H9 (cell line): Measurements from ENCODE around the gene RNF213. TPM values are rescaled to one million over a fixed set of nuclear protein-coding genes. Genes with fewer than 3 reads are reported as not detected.
A peak's percentile ranks its signal among the peaks of the same experiment; 100 is the strongest.

Experiments used
- DNase-seq: peaks from one replicate; pipeline ENCODE4 v3.0.0-alpha.2; 2017
- H2AFZ ChIP-seq: one replicate; pipeline ENCODE4 v1.6.1; 2013; ENCODE audit warnings: mild to moderate bottlenecking, low read length, control low read depth, moderate library complexity
- H2AK5ac ChIP-seq: 2 replicates; pipeline ENCODE4 v1.6.1; 2013; ENCODE audit warnings: low read length, control low read depth, mixed read lengths; ENCODE audit not compliant: insufficient read length
- H2BK120ac ChIP-seq: one replicate; pipeline ENCODE4 v1.6.1; 2013; ENCODE audit warnings: low read depth, mild to moderate bottlenecking, low read length, control low read depth, inconsistent platforms; ENCODE audit not compliant: poor library complexity, severe bottlenecking
- H2BK12ac ChIP-seq: 2 replicates; pipeline ENCODE4 v1.6.1; 2013; ENCODE audit warnings: low read length, control low read depth, mixed read lengths, low read depth; ENCODE audit not compliant: insufficient read length
- H2BK15ac ChIP-seq: 2 replicates; pipeline ENCODE4 v1.6.1; 2013; ENCODE audit warnings: low read depth, low read length, control low read depth
- H2BK20ac ChIP-seq: one replicate; pipeline ENCODE4 v1.6.1; 2013; ENCODE audit warnings: low read depth, mild to moderate bottlenecking, low read length, control low read depth, inconsistent platforms; ENCODE audit not compliant: poor library complexity, severe bottlenecking
- H2BK5ac ChIP-seq: 2 replicates; pipeline ENCODE4 v1.6.1; 2013; ENCODE audit warnings: low read length, control low read depth, mixed read lengths; ENCODE audit not compliant: insufficient read length
- H3K14ac ChIP-seq: 2 replicates; pipeline ENCODE4 v1.6.1; 2013; ENCODE audit warnings: low read length, control low read depth; ENCODE audit not compliant: insufficient read depth
- H3K18ac ChIP-seq: 2 replicates; pipeline ENCODE4 v1.6.1; 2013; ENCODE audit warnings: low read depth, mild to moderate bottlenecking, mixed read lengths, low read length, control low read depth; ENCODE audit not compliant: insufficient read length
- H3K23ac ChIP-seq: 2 replicates; pipeline ENCODE4 v1.6.1; 2013; ENCODE audit warnings: low read length, control low read depth, mixed read lengths, low read depth; ENCODE audit not compliant: insufficient read length
- H3K23me2 ChIP-seq: 2 replicates; pipeline ENCODE4 v1.6.1; 2013; ENCODE audit warnings: low read depth, mild to moderate bottlenecking, mixed read lengths, low read length, control low read depth; ENCODE audit not compliant: insufficient read length, poor library complexity, severe bottlenecking
- H3K27ac ChIP-seq: 2 replicates; pipeline ENCODE4 v1.5.1; 2013; ENCODE audit warnings: low read length, control low read depth, mixed read lengths, low read depth; ENCODE audit not compliant: insufficient read length
- H3K27me3 ChIP-seq: 2 replicates; pipeline ENCODE4 v1.6.1; 2013; ENCODE audit warnings: low read length, control low read depth, inconsistent platforms; ENCODE audit not compliant: insufficient read depth
- H3K4ac ChIP-seq: 2 replicates; pipeline ENCODE4 v1.6.1; 2013; ENCODE audit warnings: low read depth, mild to moderate bottlenecking, control low read depth, inconsistent platforms, low read length, moderate library complexity
- H3K4me1 ChIP-seq: 2 replicates; pipeline ENCODE4 v1.6.1; 2013; ENCODE audit warnings: low read length, control low read depth, inconsistent platforms; ENCODE audit not compliant: insufficient read depth
- H3K4me2 ChIP-seq: 2 replicates; pipeline ENCODE4 v1.6.1; 2013; ENCODE audit warnings: low read length, control low read depth, mixed read lengths; ENCODE audit not compliant: insufficient read length, insufficient read depth
- H3K56ac ChIP-seq: 2 replicates; pipeline ENCODE4 v1.6.1; 2013; ENCODE audit warnings: low read depth, mild to moderate bottlenecking, mixed read lengths, low read length, control low read depth; ENCODE audit not compliant: insufficient read length
- H3K79me1 ChIP-seq: 2 replicates; pipeline ENCODE4 v1.6.1; 2013; ENCODE audit warnings: low read depth, mild to moderate bottlenecking, moderate library complexity, low read length, control low read depth, inconsistent platforms; ENCODE audit not compliant: insufficient read depth, poor library complexity, severe bottlenecking
- H3K79me2 ChIP-seq: 2 replicates; pipeline ENCODE4 v1.6.1; 2013; ENCODE audit warnings: low read length, control low read depth, inconsistent platforms; ENCODE audit not compliant: insufficient read depth
- H3K9ac ChIP-seq: 2 replicates; pipeline ENCODE4 v1.6.1; 2013; ENCODE audit warnings: low read length, control low read depth, mixed read lengths; ENCODE audit not compliant: insufficient read length; ENCODE audit errors: extremely low read depth
- H3K9me3 ChIP-seq: one replicate; pipeline ENCODE4 v1.6.1; 2013; ENCODE audit warnings: low read depth, low read length, inconsistent platforms; ENCODE audit not compliant: control insufficient read depth
- H3T11ph ChIP-seq: one replicate; pipeline ENCODE4 v1.6.1; 2013; ENCODE audit warnings: mild to moderate bottlenecking, low read length, control low read depth, inconsistent platforms
- H4K20me1 ChIP-seq: one replicate; pipeline ENCODE4 v1.6.1; 2013; ENCODE audit not compliant: control insufficient read depth, insufficient read length, insufficient read depth
- H4K5ac ChIP-seq: 2 replicates; pipeline ENCODE4 v1.6.1; 2013; ENCODE audit warnings: low read depth, mild to moderate bottlenecking, mixed read lengths, low read length, control low read depth; ENCODE audit not compliant: insufficient read length
- H4K8ac ChIP-seq: replicated peaks from 2 replicates; pipeline ENCODE4 v1.6.1; 2013; ENCODE audit warnings: low read length, control low read depth, mixed read lengths, low read depth; ENCODE audit not compliant: insufficient read length
- H4K91ac ChIP-seq: 2 replicates; pipeline ENCODE4 v1.6.1; 2013; ENCODE audit warnings: low read depth, mild to moderate bottlenecking, moderate library complexity, mixed read lengths, low read length, control low read depth; ENCODE audit not compliant: insufficient read length
- H3K27ac Mint-ChIP-seq, 3 experiments: 2 replicates in 2 of 3; 3 replicates in 1 of 3; pipeline ENCODE4 v1.8.0; 2020 to 2021; ENCODE audit warnings: mixed read lengths in 3 of 3, mild to moderate bottlenecking in 1 of 3, moderate library complexity in 1 of 3
- H3K27me3 Mint-ChIP-seq: 2 replicates; pipeline ENCODE4 v1.8.0; 2021; ENCODE audit warnings: low read depth, mild to moderate bottlenecking, moderate library complexity, mixed read lengths
- H3K36me3 Mint-ChIP-seq, 3 experiments: 2 replicates in 2 of 3; 3 replicates in 1 of 3; pipeline ENCODE4 v1.8.0; 2020 to 2021; ENCODE audit warnings: low read depth in 3 of 3, mixed read lengths in 3 of 3; ENCODE audit not compliant: insufficient read depth in 1 of 3
- H3K4me1 Mint-ChIP-seq, 2 experiments: 2 replicates each; pipeline ENCODE4 v1.8.0; 2020; ENCODE audit warnings: mixed read lengths in 2 of 2
- H3K4me3 Mint-ChIP-seq, 2 experiments: 2 replicates in 1 of 2; 3 replicates in 1 of 2; pipeline ENCODE4 v1.8.0; 2020 to 2021; ENCODE audit warnings: mild to moderate bottlenecking in 2 of 2, mixed read lengths in 2 of 2, moderate library complexity in 1 of 2
- H3K9me3 Mint-ChIP-seq, 2 experiments: 2 replicates in 1 of 2; 3 replicates in 1 of 2; pipeline ENCODE4 v1.8.0; 2020; ENCODE audit warnings: mild to moderate bottlenecking in 2 of 2, mixed read lengths in 2 of 2, moderate library complexity in 1 of 2
- WGBS: extraction: QIAGEN DNeasy Blood & Tissue Kit; methylation state at CpG from one replicate; pipeline ENCODE4 v1.1.7; 2013; ENCODE audit warnings: missing lambda C conversion rate, low lambda C conversion rate, mixed read lengths; ENCODE audit not compliant: insufficient read length; ENCODE audit errors: extremely low coverage; 5-methylcytosine and 5-hydroxymethylcytosine counted together
- total RNA-seq: library from RNA; stranded (reverse); gene quantifications from 2 replicates; pipeline ENCODE4 v1.2.1, GENCODE V29; 2021
- TF ChIP-seq, protein P1 (sequence below): fragments of 200-600 bp; sonication (generic); conservative IDR thresholded peaks from 3 replicates; pipeline ENCODE4 v1.8.0; 2021; ENCODE audit warnings: antibody characterized with exemption, mild to moderate bottlenecking

RNF213 gene
- total RNA-seq, 1 experiment from 2014 or later: 34.3 TPM

DNA sequence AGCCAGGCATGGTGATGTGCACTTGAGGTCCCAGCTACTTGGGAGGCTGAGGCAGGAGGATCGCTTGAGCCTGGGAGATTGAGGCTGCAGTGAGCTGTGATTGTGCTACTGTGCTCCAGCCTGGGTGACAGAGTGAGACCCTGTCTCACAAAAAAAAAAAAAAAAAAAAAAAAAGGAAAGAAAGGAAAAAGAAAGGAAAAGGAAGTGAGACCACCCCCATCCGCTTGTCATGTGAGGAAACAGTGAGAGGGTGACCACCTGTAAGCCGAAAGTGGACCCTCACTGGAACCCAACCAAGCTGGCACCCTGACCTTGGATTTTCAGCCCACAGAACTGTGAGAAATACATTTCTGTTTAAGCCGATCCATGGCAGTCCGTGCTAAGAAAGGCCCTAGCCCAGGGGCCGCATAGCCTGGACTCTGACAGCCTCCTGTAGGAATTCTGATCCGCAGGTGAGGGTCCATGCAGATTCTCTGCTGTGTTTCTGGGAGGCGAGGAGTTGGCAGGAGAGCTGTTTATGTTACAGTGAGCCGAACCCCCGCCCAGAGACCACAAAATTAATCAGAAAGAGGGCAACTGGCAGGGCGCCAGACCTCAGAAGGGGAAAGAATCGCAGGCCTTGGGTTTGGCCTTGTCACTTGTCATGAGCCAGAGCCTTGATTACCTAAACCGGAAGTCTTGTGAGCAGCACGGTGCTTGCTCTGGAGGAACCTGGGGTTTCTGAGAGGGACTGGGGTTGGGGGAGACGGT is 41.5 kb upstream of the RNF213 start:
- H3K4ac ChIP-seq: no peak overlapping the region
- H2AK5ac ChIP-seq: no peak overlapping the region
- H3K4me2 ChIP-seq: peak overlapping the region; percentile 62
- no peaks in the 10 kb centered on the region for H3K79me1 ChIP-seq
- TF ChIP-seq, protein P1, sequence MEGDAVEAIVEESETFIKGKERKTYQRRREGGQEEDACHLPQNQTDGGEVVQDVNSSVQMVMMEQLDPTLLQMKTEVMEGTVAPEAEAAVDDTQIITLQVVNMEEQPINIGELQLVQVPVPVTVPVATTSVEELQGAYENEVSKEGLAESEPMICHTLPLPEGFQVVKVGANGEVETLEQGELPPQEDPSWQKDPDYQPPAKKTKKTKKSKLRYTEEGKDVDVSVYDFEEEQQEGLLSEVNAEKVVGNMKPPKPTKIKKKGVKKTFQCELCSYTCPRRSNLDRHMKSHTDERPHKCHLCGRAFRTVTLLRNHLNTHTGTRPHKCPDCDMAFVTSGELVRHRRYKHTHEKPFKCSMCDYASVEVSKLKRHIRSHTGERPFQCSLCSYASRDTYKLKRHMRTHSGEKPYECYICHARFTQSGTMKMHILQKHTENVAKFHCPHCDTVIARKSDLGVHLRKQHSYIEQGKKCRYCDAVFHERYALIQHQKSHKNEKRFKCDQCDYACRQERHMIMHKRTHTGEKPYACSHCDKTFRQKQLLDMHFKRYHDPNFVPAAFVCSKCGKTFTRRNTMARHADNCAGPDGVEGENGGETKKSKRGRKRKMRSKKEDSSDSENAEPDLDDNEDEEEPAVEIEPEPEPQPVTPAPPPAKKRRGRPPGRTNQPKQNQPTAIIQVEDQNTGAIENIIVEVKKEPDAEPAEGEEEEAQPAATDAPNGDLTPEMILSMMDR: no peak
- peak overlapping the region in 2 of 3 experiments; percentile 34 to 55; a peak in 2 of 7 replicates for H3K27ac Mint-ChIP-seq
- peaks cover 10 to 29% (median 26%) of the 10 kb centered on the region in 3 experiments; a peak in 5 of 7 replicates for H3K36me3 Mint-ChIP-seq
- no peak overlapping the region for H4K5ac ChIP-seq
- no peak overlapping the region for H3K14ac ChIP-seq
- no peak overlapping the region for H2BK15ac ChIP-seq
- H3K4me1 Mint-ChIP-seq: peaks cover 10 to 14% of the 10 kb centered on the region in 2 experiments
- no peaks in the 10 kb centered on the region for H3K79me2 ChIP-seq
- H3K18ac ChIP-seq: no peak overlapping the region
- no CpG with 5 or more reads among the region's 15 CpGs for WGBS
- H3K27me3 Mint-ChIP-seq: no peaks in the 10 kb centered on the region; the same call in 1 of the 2 replicates
- H4K8ac ChIP-seq: no peak overlapping the region
- no peaks in the 10 kb centered on the region for H3K9me3 Mint-ChIP-seq
- no peaks in the 10 kb centered on the region for H3K4me1 ChIP-seq
- no peak overlapping the region for H3K23ac ChIP-seq
- no peak overlapping the region for H2AFZ ChIP-seq
- peak; percentile 44 for DNase-seq
- no peak overlapping the region for H3K56ac ChIP-seq
- no peaks in the 10 kb centered on the region for H3K27me3 ChIP-seq
- H2BK12ac ChIP-seq: no peak overlapping the region
- peak overlapping the region; percentile 66 for H3K9ac ChIP-seq
- H4K20me1 ChIP-seq: no peaks in the 10 kb centered on the region
- H2BK5ac ChIP-seq: no peak overlapping the region
- no peaks in the 10 kb centered on the region for H3K9me3 ChIP-seq
- H3K4me3 Mint-ChIP-seq: peak overlapping the region; percentile 91 to 95
- H2BK20ac ChIP-seq: no peak overlapping the region
- no peak overlapping the region for H3K27ac ChIP-seq
- H3T11ph ChIP-seq: no peak overlapping the region
- H4K91ac ChIP-seq: no peak overlapping the region
- H2BK120ac ChIP-seq: no peak overlapping the region
- peaks cover 5% of the 10 kb centered on the region for H3K23me2 ChIP-seq
